GM19035 (cell line): ENCODE measurements around the gene ZNF850.
"Not testable (repeated sequence)": the region's sequence is repeated elsewhere in the genome, so short reads cannot be mapped to it uniquely, and the experiment has no call there.

ENCODE experiments used
- ATAC-seq: cut with Tn5 transposase; IDR thresholded peaks from one replicate; pipeline ENCODE4 v1.9.1; 2021; ENCODE audit not compliant: unreplicated experiment

Gene ZNF850

GRCh38 chr19:36772311-36773222, at the start of gene ZNF850:
Gene ZNF850 (minus strand): TSS chr19:36772807. CDS start chr19:36762606, 10,201 bp downstream.
- peak; percentile 94 for ATAC-seq

- no peak for ATAC-seq
Observed at GRCh38 chr19:36821758-36822157, 49.2 kb upstream of the ZNF850 start.

- no peak for ATAC-seq
Observed at GRCh38 chr19:36819130-36819630, 46.6 kb upstream of the ZNF850 start.

GRCh38 chr19:36807029-36807428, 34.4 kb upstream of the ZNF850 start:
- ATAC-seq, result no peak

GRCh38 chr19:36805364-36805763, 32.8 kb upstream of the ZNF850 start:
- ATAC-seq, result no peak

- ATAC-seq, result no peak
Observed at GRCh38 chr19:36797786-36798108, 25.1 kb upstream of the ZNF850 start.

GRCh38 chr19:36796714-36796992, 24.0 kb upstream of the ZNF850 start:
- ATAC-seq, result no peak

GRCh38 chr19:36791420-36792141, 19.0 kb upstream of the ZNF850 start:
- not testable (repeated sequence) for ATAC-seq

GRCh38 chr19:36775768-36776167, 3.2 kb upstream of the ZNF850 start:
- no peak for ATAC-seq

GRCh38 chr19:36773223-36773579, 594 bp upstream of the ZNF850 start:
- ATAC-seq, result no peak

- ATAC-seq, result no peak
Observed at GRCh38 chr19:36771261-36772231, 1.1 kb downstream of the ZNF850 start.

GRCh38 chr19:36750066-36750691, 22.4 kb downstream of the ZNF850 start:
- ATAC-seq, result no peak

- ATAC-seq, result not testable (repeated sequence)
Observed at GRCh38 chr19:36749613-36750012, 23.0 kb downstream of the ZNF850 start.

GRCh38 chr19:36748431-36749275, 24.0 kb downstream of the ZNF850 start:
- ATAC-seq, result no peak

GRCh38 chr19:36747750-36748149, 24.9 kb downstream of the ZNF850 start:
- ATAC-seq, result no peak

- ATAC-seq, result no peak
Observed at GRCh38 chr19:36745870-36746269, 26.7 kb downstream of the ZNF850 start.

GRCh38 chr19:36736166-36736565, 36.4 kb downstream of the ZNF850 start:
- ATAC-seq, result not testable (repeated sequence)

- no peak for ATAC-seq
Observed at GRCh38 chr19:36719687-36720556, 52.7 kb downstream of the ZNF850 start.

GRCh38 chr19:36709423-36709822, 63.2 kb downstream of the ZNF850 start:
- no peak for ATAC-seq
